ENCODE measurements around the gene ARAP2. TPM values are rescaled to one million over a fixed set of nuclear protein-coding genes. Genes with fewer than 3 reads are reported as not detected.

The ARAP2 gene
- total RNA-seq, 1 experiment from 2014 or later = 12.0 TPM

DNA sequence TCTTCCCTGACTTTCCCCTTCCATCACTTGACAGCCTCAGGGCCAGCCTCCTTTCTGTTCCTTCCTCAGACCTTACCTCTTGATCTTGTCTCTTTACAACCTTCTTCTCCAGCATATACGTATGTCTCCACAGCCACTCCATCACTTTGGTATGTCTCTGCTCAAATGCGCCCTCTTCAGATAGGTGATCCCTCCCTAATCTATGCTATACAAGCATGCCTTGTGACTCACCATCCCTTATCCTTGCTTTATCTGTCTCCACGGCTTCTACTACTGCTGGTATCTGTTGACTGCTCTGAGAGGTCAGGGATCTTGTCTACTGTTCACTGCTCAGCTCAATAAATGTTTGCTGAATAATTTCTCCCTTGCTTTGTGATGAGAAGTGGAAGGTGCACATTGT, 9.0 kb downstream of the ARAP2 start:
- intact Hi-C loops (cut with micrococcal nuclease) = no loop called here
- H3K36me3 Mint-ChIP-seq (ENCODE audit: insufficient read depth, unreplicated experiment) = no peaks in the 10 kb centered on the region
- ChIA-PET CTCF (no interaction called here), POLR2A (interaction anchor here (0.7 to 1.0 kb wide), 2 partner anchors 9 to 27 kb away, joined by 3 to 5 read pairs; partner anchors contain the start of gene ARAP2)
- BruUV-seq (replicated peaks) = no TSS peak
- H3K4me3 Mint-ChIP-seq (ENCODE audit: unreplicated experiment) = no peak overlapping the region
- H3K4me1 Mint-ChIP-seq (ENCODE audit: insufficient read depth, unreplicated experiment) = peaks cover 11% of the 10 kb centered on the region
- H3K27me3 Mint-ChIP-seq (ENCODE audit: insufficient read depth, unreplicated experiment) = no peaks in the 10 kb centered on the region
- DNase-seq (ENCODE audit: unreplicated experiment) = peak; percentile 48
- TF ChIP-seq, protein P1, sequence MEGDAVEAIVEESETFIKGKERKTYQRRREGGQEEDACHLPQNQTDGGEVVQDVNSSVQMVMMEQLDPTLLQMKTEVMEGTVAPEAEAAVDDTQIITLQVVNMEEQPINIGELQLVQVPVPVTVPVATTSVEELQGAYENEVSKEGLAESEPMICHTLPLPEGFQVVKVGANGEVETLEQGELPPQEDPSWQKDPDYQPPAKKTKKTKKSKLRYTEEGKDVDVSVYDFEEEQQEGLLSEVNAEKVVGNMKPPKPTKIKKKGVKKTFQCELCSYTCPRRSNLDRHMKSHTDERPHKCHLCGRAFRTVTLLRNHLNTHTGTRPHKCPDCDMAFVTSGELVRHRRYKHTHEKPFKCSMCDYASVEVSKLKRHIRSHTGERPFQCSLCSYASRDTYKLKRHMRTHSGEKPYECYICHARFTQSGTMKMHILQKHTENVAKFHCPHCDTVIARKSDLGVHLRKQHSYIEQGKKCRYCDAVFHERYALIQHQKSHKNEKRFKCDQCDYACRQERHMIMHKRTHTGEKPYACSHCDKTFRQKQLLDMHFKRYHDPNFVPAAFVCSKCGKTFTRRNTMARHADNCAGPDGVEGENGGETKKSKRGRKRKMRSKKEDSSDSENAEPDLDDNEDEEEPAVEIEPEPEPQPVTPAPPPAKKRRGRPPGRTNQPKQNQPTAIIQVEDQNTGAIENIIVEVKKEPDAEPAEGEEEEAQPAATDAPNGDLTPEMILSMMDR (IDR thresholded peaks at IDR 0.05; ENCODE audit: unreplicated experiment) = no peak
- H3K9me3 Mint-ChIP-seq (ENCODE audit: unreplicated experiment) = peaks cover 13% of the 10 kb centered on the region
- H3K27ac Mint-ChIP-seq (ENCODE audit: low read depth, unreplicated experiment) = no peak overlapping the region

DNA sequence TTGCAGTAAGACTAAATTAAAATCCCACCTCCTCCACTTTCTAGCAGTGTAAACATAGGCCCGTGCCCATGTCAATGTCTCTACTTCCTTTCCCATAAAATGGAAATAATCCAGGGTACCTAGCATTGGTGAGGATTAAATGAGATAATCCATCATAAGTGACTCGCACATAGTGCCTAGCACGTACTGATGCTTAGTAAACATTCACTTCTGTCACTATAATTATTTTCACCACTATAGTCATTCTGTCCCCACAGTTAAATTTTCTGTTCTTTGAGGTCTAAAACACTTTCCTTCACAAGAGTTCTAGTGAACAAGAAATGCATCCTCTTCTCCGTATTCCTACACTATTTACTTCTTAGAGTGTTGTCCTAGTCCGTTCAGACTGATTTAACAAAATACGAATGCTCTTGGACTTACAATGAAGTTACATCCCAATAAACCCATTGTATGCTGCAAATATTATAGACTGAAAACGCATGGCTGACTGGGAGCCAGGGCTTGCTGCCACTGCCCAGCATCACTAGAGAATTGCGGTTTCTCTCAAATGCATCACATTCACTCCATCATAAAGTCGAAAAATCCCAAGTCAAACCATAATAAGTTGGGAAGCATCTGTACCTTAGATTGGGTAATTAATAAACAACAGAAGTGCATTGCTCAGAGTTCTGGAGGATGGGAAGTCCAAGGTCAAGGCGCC, 10.6 kb downstream of the ARAP2 start:
- no TSS peak for BruUV-seq (replicated peaks)
- Mint-ChIP-seq H3K36me3 (ENCODE audit: insufficient read depth, unreplicated experiment) (peaks cover 6% of the 10 kb centered on the region), H3K27me3 (ENCODE audit: insufficient read depth, unreplicated experiment) (no peaks in the 10 kb centered on the region), H3K4me3 (ENCODE audit: unreplicated experiment) (no peak overlapping the region), H3K4me1 (ENCODE audit: insufficient read depth, unreplicated experiment) (peaks cover 11% of the 10 kb centered on the region), H3K27ac (ENCODE audit: low read depth, unreplicated experiment) (no peak overlapping the region), H3K9me3 (ENCODE audit: unreplicated experiment) (peaks cover 13% of the 10 kb centered on the region)
- POLR2A ChIA-PET = interaction anchor here (0.8 to 9.1 kb wide), 3 partner anchors 9 to 23 kb away, joined by 4 to 68 read pairs (median 4); partner anchors contain the start of gene ARAP2
- TF ChIP-seq, protein P1 (IDR thresholded peaks at IDR 0.05; ENCODE audit: unreplicated experiment) = no peak
- CTCF ChIA-PET = interaction anchor here (1.7 kb wide), 1 partner anchor 10 kb away, joined by 11 read pairs; the partner anchor contains the start of gene ARAP2
- intact Hi-C loops (cut with micrococcal nuclease) = no loop called here
- no peak for DNase-seq (ENCODE audit: unreplicated experiment)

- POLR2A ChIA-PET = interaction anchor here (1.0 to 9.1 kb wide), 2 partner anchors 12 to 50 kb away, joined by 4 to 68 read pairs; partner anchors contain the start of gene ARAP2
- TF ChIP-seq, protein P1 (IDR thresholded peaks at IDR 0.05; ENCODE audit: unreplicated experiment) = no peak
Observed at GRCh38 chr4:36230534-36230933, 13.8 kb downstream of the ARAP2 start.

DNA sequence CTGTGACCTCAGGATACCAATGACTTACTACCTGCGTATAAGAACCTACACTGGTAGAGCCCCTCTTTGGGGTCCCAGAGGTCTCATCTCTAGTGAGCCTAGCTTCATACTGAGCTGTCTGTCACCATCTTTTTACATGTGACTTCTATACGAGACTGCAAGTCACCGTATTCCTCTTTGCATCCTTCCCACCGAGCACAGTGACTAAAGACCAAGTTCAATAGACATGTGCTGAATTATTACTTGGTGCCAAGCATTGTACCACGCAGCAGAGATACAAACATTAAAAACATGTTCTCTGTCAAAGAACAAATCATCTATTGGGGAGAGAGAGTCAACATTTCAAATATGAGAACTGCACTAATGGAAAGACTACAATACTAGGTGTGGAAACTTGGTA, 16.4 kb downstream of the ARAP2 start:
- no peak overlapping the region for H3K4me3 Mint-ChIP-seq (ENCODE audit: unreplicated experiment)
- ChIA-PET POLR2A (interaction anchor here (9.1 kb wide), 1 partner anchor 15 kb away, joined by 68 read pairs; the partner anchor contains the start of gene ARAP2), CTCF (no interaction called here)
- H3K36me3 Mint-ChIP-seq (ENCODE audit: insufficient read depth, unreplicated experiment) = peaks cover 7% of the 10 kb centered on the region
- no peak overlapping the region for H3K27ac Mint-ChIP-seq (ENCODE audit: low read depth, unreplicated experiment)
- intact Hi-C loops (cut with micrococcal nuclease) = no loop called here
- H3K27me3 Mint-ChIP-seq (ENCODE audit: insufficient read depth, unreplicated experiment) = no peaks in the 10 kb centered on the region
- peaks cover 11% of the 10 kb centered on the region for H3K4me1 Mint-ChIP-seq (ENCODE audit: insufficient read depth, unreplicated experiment)
- DNase-seq (ENCODE audit: unreplicated experiment) = no peak
- TF ChIP-seq, protein P1 (IDR thresholded peaks at IDR 0.05; ENCODE audit: unreplicated experiment) = no peak
- no peaks in the 10 kb centered on the region for H3K9me3 Mint-ChIP-seq (ENCODE audit: unreplicated experiment)
- BruUV-seq (replicated peaks) = no TSS peak

More at GRCh38 chr4:36230534-36230933, 13.8 kb downstream of the ARAP2 start:
- peaks cover 12% of the 10 kb centered on the region for H3K9me3 Mint-ChIP-seq (ENCODE audit: unreplicated experiment)
- intact Hi-C loops (cut with micrococcal nuclease) = no loop called here
- no TSS peak for BruUV-seq (replicated peaks)
- peaks cover 11% of the 10 kb centered on the region for H3K4me1 Mint-ChIP-seq (ENCODE audit: insufficient read depth, unreplicated experiment)
- H3K27me3 Mint-ChIP-seq (ENCODE audit: insufficient read depth, unreplicated experiment) = no peaks in the 10 kb centered on the region
- CTCF ChIA-PET = interaction anchor here (0.7 kb wide), 1 partner anchor 10 kb away, joined by 3 read pairs; no protein-coding TSS in a partner anchor
- H3K4me3 Mint-ChIP-seq (ENCODE audit: unreplicated experiment) = no peak overlapping the region
- H3K27ac Mint-ChIP-seq (ENCODE audit: low read depth, unreplicated experiment) = no peak overlapping the region
- peaks cover 7% of the 10 kb centered on the region for H3K36me3 Mint-ChIP-seq (ENCODE audit: insufficient read depth, unreplicated experiment)
- DNase-seq (ENCODE audit: unreplicated experiment) = no peak

Measured in MCF 10A (cell line).